NT2/D1 (cell line): ENCODE measurements around the gene ADAMTS13.

Experiments
- DNase-seq: peaks from one replicate; pipeline ENCODE4 v3.0.0-alpha.2; 2011; ENCODE audit warnings: low read depth, low spot score
- H3K27me3 ChIP-seq: 2 replicates; pipeline ENCODE4 v1.6.0; 2011; ENCODE audit warnings: mild to moderate bottlenecking; ENCODE audit not compliant: insufficient read length, insufficient read depth
- H3K36me3 ChIP-seq: 2 replicates; pipeline ENCODE4 v1.6.1; 2011; ENCODE audit warnings: mild to moderate bottlenecking, low read length, mixed read lengths; ENCODE audit not compliant: insufficient read depth, insufficient read length
- H3K4me1 ChIP-seq: 2 replicates; pipeline ENCODE4 v1.5.1; 2011; ENCODE audit not compliant: insufficient read depth, insufficient read length
- H3K4me3 ChIP-seq: 2 replicates; pipeline ENCODE4 v1.5.1; 2011; ENCODE audit warnings: low read depth; ENCODE audit not compliant: insufficient read length
- H3K9ac ChIP-seq: 2 replicates; pipeline ENCODE4 v1.6.0; 2011; ENCODE audit warnings: low read depth; ENCODE audit not compliant: insufficient read length
- H3K9me3 ChIP-seq: 2 replicates; pipeline ENCODE4 v1.5.1; 2011; ENCODE audit warnings: mild to moderate bottlenecking, low read length; ENCODE audit not compliant: insufficient read depth
- SUZ12 ChIP-seq: IDR thresholded peaks from 2 replicates; pipeline ENCODE4 v1.6.1; 2011; ENCODE audit not compliant: insufficient read length, insufficient read depth; ENCODE audit errors: extremely low read depth
- YY1 ChIP-seq: IDR thresholded peaks from 2 replicates; pipeline ENCODE4 v1.6.1; 2011; ENCODE audit not compliant: insufficient read length, insufficient read depth
- ZNF274 ChIP-seq: IDR thresholded peaks from 2 replicates; pipeline ENCODE4 v1.6.1; 2011; ENCODE audit warnings: mild to moderate bottlenecking, low read depth, low read length

The ADAMTS13 gene

GRCh38 chr9:133378408-133378962 lies 43.7 kb upstream of the ADAMTS13 start:
- Histone ChIP-seq H3K4me1 (peaks cover 18% of the 10 kb centered on the region), H3K36me3 (peaks cover 7% of the 10 kb centered on the region), H3K4me3 (no peak overlapping the region), H3K9me3 (no peaks in the 10 kb centered on the region), H3K27me3 (no peaks in the 10 kb centered on the region), H3K9ac (no peak overlapping the region)
- TF ChIP-seq ZNF274 (no peak), SUZ12 (no peak)
- no peak for DNase-seq

- no peak for DNase-seq
- Histone ChIP-seq H3K9me3 (no peaks in the 10 kb centered on the region), H3K4me3 (no peak overlapping the region), H3K9ac (no peak overlapping the region), H3K36me3 (peaks cover 3% of the 10 kb centered on the region), H3K27me3 (no peaks in the 10 kb centered on the region), H3K4me1 (peaks cover 18% of the 10 kb centered on the region)
- TF ChIP-seq YY1 (no peak), ZNF274 (no peak), SUZ12 (no peak)
Observed at GRCh38 chr9:133379153-133380086, 42.7 kb upstream of the ADAMTS13 start.

GRCh38 chr9:133380734-133381133 lies 41.4 kb upstream of the ADAMTS13 start:
- H3K4me1 ChIP-seq: peaks cover 18% of the 10 kb centered on the region
- no peaks in the 10 kb centered on the region for H3K36me3 ChIP-seq
- H3K9me3 ChIP-seq: no peaks in the 10 kb centered on the region
- H3K9ac ChIP-seq: no peak overlapping the region
- no peak overlapping the region for H3K4me3 ChIP-seq
- DNase-seq: no peak
- no peaks in the 10 kb centered on the region for H3K27me3 ChIP-seq
- no peak for TF ChIP-seq SUZ12
- TF ChIP-seq ZNF274: no peak

- no peak for DNase-seq
- H3K9me3 ChIP-seq: no peaks in the 10 kb centered on the region
- no peak for TF ChIP-seq YY1
- TF ChIP-seq ZNF274: no peak
- no peak for TF ChIP-seq SUZ12
- H3K4me1 ChIP-seq: peaks cover 18% of the 10 kb centered on the region
- no peak overlapping the region for H3K4me3 ChIP-seq
- no peak overlapping the region for H3K9ac ChIP-seq
- no peaks in the 10 kb centered on the region for H3K27me3 ChIP-seq
- H3K36me3 ChIP-seq: no peaks in the 10 kb centered on the region
Observed at GRCh38 chr9:133382507-133383141, 39.5 kb upstream of the ADAMTS13 start.

GRCh38 chr9:133383438-133383837 lies 38.7 kb upstream of the ADAMTS13 start:
- TF ChIP-seq ZNF274 (no peak), YY1 (no peak), SUZ12 (no peak)
- no peak for DNase-seq
- H3K9ac ChIP-seq: no peak overlapping the region
- no peaks in the 10 kb centered on the region for H3K9me3 ChIP-seq
- no peaks in the 10 kb centered on the region for H3K27me3 ChIP-seq
- H3K36me3 ChIP-seq: no peaks in the 10 kb centered on the region
- no peak overlapping the region for H3K4me3 ChIP-seq
- peaks cover 13% of the 10 kb centered on the region for H3K4me1 ChIP-seq

GRCh38 chr9:133384736-133385321 lies 37.3 kb upstream of the ADAMTS13 start:
- no peak for TF ChIP-seq YY1

GRCh38 chr9:133385452-133385851 lies 36.7 kb upstream of the ADAMTS13 start:
- H3K4me3 ChIP-seq: no peak overlapping the region
- DNase-seq: no peak
- no peaks in the 10 kb centered on the region for H3K4me1 ChIP-seq
- no peaks in the 10 kb centered on the region for H3K27me3 ChIP-seq
- TF ChIP-seq SUZ12 (no peak), YY1 (no peak)
- H3K9ac ChIP-seq: no peak overlapping the region
- peaks cover 2% of the 10 kb centered on the region; the same call in 1 of the 2 replicates for H3K9me3 ChIP-seq
- H3K36me3 ChIP-seq: no peaks in the 10 kb centered on the region

More at GRCh38 chr9:133384736-133385321, 37.3 kb upstream of the ADAMTS13 start:
- no peak for DNase-seq
- H3K4me1 ChIP-seq: no peaks in the 10 kb centered on the region
- no peak overlapping the region for H3K4me3 ChIP-seq
- no peaks in the 10 kb centered on the region for H3K36me3 ChIP-seq
- no peaks in the 10 kb centered on the region for H3K27me3 ChIP-seq
- H3K9ac ChIP-seq: no peak overlapping the region
- H3K9me3 ChIP-seq: no peaks in the 10 kb centered on the region
